Erythroblast (primary cell): ENCODE data around the gene PDGFA.

Experiments used
- GATA1 ChIP-seq: IDR thresholded peaks from 2 replicates; pipeline ENCODE4 v1.6.1; 2011; ENCODE audit warnings: low read depth, mild to moderate bottlenecking, control low read depth, low read length, moderate library complexity
- POLR2A ChIP-seq: IDR thresholded peaks from 2 replicates; pipeline ENCODE4 v1.6.1; 2011; ENCODE audit warnings: mild to moderate bottlenecking, low read length

GRCh38 chr7:540579-540978, 20.9 kb upstream of the PDGFA start:
- TF ChIP-seq POLR2A (no peak), GATA1 (no peak)
